Astrocyte (in vitro differentiated cells and primary cell): ENCODE results near the gene CHST11.
"Not testable (repeated sequence)": the region's sequence is repeated elsewhere in the genome, so short reads cannot be mapped to it uniquely, and the experiment has no call there.

ENCODE experiments used
- CTCF ChIP-seq: IDR thresholded peaks from 2 replicates; pipeline ENCODE4 v1.5.1; 2011; ENCODE audit warnings: low read depth, mild to moderate bottlenecking, inconsistent platforms, low read length, moderate library complexity; ENCODE audit not compliant: insufficient read depth
- EZH2 ChIP-seq: IDR thresholded peaks from 2 replicates; pipeline ENCODE4 v1.6.1; 2012; ENCODE audit warnings: mild to moderate bottlenecking, low read length, inconsistent platforms; ENCODE audit not compliant: insufficient read depth

- TF ChIP-seq CTCF, EZH2: not testable (repeated sequence)
These were observed 117.6 kb downstream of the CHST11 start for GRCh38 chr12:104574353-104574752.
